IPS-18a (cell line): ENCODE measurements around the gene ZFHX3.

Experiments used
- H3K27ac ChIP-seq: one replicate; pipeline ENCODE4 v1.5.1; 2013; ENCODE audit warnings: low read length
- H3K27me3 ChIP-seq: one replicate; pipeline ENCODE4 v1.6.1; 2013; ENCODE audit warnings: mild to moderate bottlenecking, low read length; ENCODE audit not compliant: control insufficient read depth, insufficient read depth
- H3K36me3 ChIP-seq: one replicate; pipeline ENCODE4 v1.6.1; 2013; ENCODE audit warnings: low read depth, low read length; ENCODE audit not compliant: control insufficient read depth
- H3K4me1 ChIP-seq: one replicate; pipeline ENCODE4 v1.6.1; 2013; ENCODE audit warnings: low read depth, low read length; ENCODE audit not compliant: control insufficient read depth
- H3K4me3 ChIP-seq: one replicate; pipeline ENCODE4 v1.5.1; 2013; ENCODE audit warnings: low read length
- H3K9ac ChIP-seq: one replicate; pipeline ENCODE4 v1.6.1; 2013; ENCODE audit warnings: mild to moderate bottlenecking, low read length, moderate library complexity
- H3K9me3 ChIP-seq: one replicate; pipeline ENCODE4 v1.6.1; 2013; ENCODE audit warnings: low read depth, low read length; ENCODE audit not compliant: control insufficient read depth

Gene ZFHX3

DNA sequence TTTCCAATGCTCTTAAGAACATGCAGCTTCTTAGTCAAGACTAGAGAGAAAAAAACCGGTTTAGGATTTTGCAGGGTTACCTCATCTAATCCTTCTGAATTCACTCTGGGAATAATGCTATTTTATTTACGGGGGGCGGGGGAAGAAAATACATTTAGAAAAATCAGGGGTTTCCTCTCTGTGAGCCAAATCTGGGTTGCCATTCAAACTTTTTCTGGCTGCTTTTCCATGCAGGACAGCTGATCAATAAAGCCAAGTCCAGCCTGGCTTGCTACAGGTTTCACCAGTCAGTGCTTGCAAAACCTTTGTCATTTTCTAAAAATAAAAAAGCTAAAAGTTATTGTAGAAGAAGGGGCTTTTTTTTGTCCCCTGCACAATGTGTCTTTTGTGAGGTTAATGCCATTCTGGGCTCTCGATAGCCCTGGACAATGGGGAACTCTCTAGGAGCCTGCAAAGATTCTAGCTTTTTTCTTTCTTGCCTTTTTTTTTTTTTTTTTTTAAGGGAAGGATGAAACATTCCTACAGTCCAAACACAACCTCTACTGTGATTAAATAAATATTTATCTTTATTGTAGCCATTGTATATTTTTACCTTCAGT lies 13.1 kb upstream of the ZFHX3 start:
- H3K27me3 ChIP-seq, result peaks cover 87% of the 10 kb centered on the region
- peak overlapping the region; percentile 18 for H3K4me3 ChIP-seq
- no peaks in the 10 kb centered on the region for H3K36me3 ChIP-seq
- no peak overlapping the region for H3K27ac ChIP-seq
- no peaks in the 10 kb centered on the region for H3K9me3 ChIP-seq
- H3K9ac ChIP-seq, result no peak overlapping the region
- H3K4me1 ChIP-seq, result peaks cover 58% of the 10 kb centered on the region

DNA sequence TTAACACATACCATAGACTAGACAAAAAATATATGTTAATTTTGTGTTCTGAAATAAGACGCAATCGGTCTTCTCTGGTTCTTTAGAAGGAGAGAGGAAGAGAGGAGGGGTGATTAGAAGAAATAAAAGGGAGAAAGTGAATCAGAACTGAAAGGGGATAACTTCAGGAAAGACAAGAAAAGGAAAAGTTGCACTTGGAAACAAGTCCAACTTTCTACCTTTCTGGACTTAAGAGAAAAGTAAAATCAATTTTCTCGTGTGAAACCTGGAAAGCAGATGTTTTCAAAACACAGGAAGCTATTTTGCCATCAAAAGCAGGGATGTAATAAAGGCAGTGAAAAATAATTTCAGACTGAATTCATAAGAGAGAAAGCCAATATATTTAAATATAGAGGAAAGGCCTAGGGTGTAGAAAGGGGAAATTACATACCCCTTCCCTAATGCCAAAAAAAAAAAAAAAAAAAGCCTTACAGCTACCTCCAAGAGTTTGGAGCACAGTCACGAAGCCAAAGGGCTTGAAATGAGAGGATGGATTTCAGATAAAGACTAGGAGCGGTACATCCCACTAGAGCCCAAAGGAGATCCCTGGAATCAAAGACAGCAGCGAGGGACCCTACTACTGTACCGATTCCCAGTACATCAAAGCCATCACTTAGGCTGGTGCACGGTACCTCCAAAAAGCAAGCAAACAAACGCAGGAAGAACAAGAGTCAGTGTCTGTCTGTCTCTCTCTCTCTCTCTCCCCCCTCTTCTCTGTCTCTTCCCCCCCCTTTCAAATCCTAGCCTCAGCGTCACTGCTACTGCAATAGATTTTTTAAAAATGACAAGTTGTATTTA lies 12.1 kb upstream of the ZFHX3 start:
- Histone ChIP-seq H3K9ac (no peak overlapping the region), H3K4me1 (peaks cover 60% of the 10 kb centered on the region), H3K27me3 (peaks cover 87% of the 10 kb centered on the region), H3K27ac (no peak overlapping the region), H3K4me3 (peak overlapping the region; percentile 18), H3K36me3 (no peaks in the 10 kb centered on the region), H3K9me3 (no peaks in the 10 kb centered on the region)

DNA sequence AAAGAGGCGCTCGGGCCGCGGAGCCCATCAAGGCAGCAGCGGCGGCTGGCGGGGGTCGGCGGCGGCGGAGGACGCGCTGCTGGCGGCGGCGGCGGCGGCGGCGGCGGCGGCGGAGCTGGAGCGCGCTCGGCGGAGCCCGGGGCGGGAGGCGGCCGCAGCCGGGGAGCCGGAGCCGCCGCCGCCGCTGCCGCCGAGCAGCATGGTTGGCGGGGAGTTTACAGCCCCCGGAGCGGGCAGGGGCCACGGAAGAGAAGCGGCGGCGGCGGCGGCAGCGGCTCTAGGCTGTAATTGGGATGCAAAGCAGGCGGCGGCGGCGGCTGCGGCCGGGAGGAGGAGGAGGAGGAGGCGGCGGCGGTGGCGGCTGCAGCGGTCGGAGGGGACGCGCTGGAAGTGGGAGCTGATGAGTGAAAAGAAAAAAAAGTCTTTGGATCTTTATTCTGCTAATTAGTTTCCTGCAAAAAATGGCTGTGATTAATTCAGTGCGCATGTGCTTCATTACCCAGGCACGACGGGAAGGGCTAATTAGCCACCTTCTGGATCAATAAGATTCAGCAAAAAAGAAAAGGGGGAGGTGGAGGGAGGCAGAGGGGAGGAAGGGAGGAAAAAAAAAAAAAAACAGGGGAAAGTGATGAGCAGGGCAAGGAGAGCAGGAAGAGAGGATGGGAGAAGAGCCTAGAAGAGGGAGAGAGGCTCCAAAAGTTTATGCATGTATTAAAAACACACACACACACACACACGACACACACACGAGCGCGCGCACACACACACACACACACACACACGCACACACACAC lies 10.9 kb upstream of the ZFHX3 start:
- Histone ChIP-seq H3K27me3 (peaks cover 87% of the 10 kb centered on the region), H3K36me3 (no peaks in the 10 kb centered on the region), H3K9me3 (no peaks in the 10 kb centered on the region), H3K9ac (no peak overlapping the region), H3K4me3 (peak overlapping the region; percentile 51), H3K4me1 (peaks cover 63% of the 10 kb centered on the region), H3K27ac (no peak overlapping the region)

DNA sequence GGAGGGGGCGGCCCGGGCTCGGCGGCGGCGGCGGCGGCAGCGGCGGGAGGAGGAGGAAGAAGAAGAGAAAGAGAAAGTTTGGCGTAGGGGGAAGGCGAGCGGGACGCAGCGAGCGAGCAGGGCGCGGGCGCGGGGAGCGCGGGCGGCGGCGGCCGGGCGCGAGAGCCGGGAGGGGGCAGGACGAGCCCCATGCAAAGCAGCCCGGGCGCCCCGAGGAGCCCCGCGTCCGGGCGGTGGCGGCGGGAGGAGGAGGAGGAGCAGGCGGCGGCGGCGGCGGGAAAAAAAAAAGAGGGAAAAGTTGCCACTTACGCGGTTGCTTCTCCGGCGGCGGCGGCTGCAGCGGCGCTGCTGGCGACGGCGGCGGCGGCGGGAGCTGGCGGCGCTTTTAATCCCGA lies 10.3 kb upstream of the ZFHX3 start:
- H3K27ac ChIP-seq, result no peak overlapping the region
- H3K27me3 ChIP-seq, result peaks cover 87% of the 10 kb centered on the region
- H3K4me3 ChIP-seq, result no peak overlapping the region
- no peaks in the 10 kb centered on the region for H3K9me3 ChIP-seq
- no peak overlapping the region for H3K9ac ChIP-seq
- H3K36me3 ChIP-seq, result no peaks in the 10 kb centered on the region
- H3K4me1 ChIP-seq, result peaks cover 67% of the 10 kb centered on the region

DNA sequence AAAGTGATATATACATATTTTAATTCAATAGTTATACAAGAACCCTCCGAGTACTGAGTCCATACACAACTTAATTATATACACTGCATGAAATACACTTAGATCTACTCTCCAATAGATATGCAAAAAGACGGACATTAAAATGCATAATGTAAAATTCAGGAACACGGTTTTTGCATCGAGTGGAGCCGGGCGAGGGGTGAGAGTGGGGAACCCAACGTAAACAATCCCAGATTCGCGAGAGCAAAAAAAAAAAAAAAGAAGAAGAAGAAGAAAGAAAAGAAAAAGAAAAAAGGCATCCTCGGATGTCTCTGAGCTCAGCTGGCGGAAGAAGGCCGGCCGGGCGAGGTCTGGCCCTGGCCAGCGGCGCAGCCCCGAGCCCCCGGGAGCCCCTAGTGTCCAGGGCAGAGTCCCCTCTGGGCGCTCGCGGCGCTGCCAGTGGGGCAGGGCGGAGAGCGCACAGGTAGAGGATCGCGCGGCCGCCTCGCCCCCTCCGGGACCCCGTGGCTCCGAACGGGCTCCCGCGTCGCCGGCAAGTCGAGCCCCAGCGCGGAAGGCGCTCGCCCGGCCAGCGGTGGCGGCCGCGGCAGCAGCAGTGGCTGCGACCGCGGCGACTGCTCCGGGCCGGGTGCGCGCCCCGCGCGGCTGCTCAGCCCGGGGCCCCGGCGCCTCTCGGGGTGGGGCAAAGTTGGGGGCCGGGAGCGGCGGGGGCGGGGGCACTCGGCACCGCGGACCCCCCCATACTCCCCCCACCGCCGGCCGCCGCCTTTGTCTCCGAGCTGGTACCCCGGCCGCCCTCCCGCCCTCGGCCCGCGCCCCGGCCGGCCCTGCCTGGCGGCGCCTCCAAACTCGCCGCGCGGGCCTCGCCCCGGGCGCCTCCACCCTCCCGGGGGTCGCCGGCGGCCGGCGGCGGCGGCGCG lies 9.6 kb upstream of the ZFHX3 start:
- Histone ChIP-seq H3K9me3 (no peaks in the 10 kb centered on the region), H3K36me3 (no peaks in the 10 kb centered on the region), H3K4me1 (peaks cover 70% of the 10 kb centered on the region), H3K27ac (no peak overlapping the region), H3K4me3 (peak overlapping the region; percentile 52), H3K27me3 (peaks cover 87% of the 10 kb centered on the region), H3K9ac (no peak overlapping the region)

DNA sequence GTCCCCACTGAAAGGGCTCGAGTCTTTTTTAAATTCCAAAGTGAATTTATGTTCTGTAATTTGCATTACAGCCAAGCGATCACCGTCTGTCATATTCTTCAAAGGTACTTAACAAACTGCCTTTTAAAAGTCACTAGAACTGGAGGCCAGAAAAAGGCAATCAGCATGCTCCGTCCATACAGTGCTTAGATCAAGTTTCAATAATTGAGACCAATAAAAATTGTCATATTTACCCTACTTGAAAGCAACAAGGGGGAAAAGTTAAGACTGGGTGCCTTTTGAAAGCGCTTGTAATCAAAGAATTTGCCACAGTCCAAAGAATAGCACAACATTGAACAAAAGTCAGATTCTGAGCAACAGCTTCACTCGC lies 9.0 kb upstream of the ZFHX3 start:
- Histone ChIP-seq H3K4me3 (peak overlapping the region; percentile 52), H3K27ac (no peak overlapping the region), H3K27me3 (peaks cover 87% of the 10 kb centered on the region), H3K4me1 (peaks cover 67% of the 10 kb centered on the region), H3K9me3 (no peaks in the 10 kb centered on the region), H3K9ac (no peak overlapping the region), H3K36me3 (no peaks in the 10 kb centered on the region)

DNA sequence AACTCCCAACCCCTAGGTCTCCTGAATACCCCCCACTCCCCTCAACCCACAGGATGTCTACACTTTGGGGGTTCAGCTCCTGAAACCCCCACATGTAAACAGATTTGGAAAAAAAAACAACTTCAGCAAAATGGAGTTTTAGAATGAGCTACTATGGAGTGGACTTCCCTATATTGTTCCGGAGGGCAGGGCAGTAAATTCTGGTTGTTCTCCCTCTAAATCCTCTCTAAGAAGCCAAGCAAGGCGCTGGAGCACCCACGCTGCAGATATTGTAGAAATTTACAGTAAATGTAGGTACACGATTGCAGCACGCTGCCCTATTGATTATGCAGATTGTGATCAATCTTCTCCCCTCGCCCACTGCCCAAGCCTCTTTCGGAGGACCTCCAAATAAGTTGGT lies 8.5 kb upstream of the ZFHX3 start:
- H3K9ac ChIP-seq, result no peak overlapping the region
- peaks cover 87% of the 10 kb centered on the region for H3K27me3 ChIP-seq
- H3K9me3 ChIP-seq, result no peaks in the 10 kb centered on the region
- peaks cover 63% of the 10 kb centered on the region for H3K4me1 ChIP-seq
- no peak overlapping the region for H3K27ac ChIP-seq
- H3K4me3 ChIP-seq, result peak overlapping the region; percentile 52
- no peaks in the 10 kb centered on the region for H3K36me3 ChIP-seq

DNA sequence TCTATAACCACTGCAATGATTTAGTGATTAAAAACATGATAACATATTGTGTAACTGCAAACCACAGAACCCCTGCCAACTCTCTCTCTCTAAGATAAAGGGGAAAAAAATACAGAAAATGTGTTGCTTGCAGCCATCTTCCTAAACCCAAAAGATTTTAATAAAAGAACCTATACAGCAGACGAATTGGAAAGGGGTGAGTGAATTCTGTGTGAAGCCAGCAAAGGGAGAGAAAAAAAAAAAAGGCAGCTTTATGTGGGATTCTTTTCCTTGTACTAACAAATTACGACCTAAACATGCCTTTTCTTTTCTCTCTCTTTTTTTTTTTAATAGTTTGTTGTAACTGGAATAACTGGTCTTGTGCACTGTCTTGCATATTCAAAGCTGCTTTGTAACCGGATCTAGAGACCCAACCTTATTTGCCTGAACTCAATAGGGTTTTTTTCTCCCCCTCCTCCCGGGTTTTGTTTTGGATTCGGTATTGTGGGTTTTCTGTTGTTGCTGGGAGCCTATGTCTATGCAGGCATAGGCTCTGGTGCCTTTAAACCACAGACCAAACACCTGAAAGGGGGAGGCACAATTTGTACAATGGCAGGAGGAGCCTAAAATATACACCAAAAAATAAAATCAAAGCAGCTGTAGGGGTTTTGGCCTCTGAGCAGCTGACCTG lies 7.0 kb upstream of the ZFHX3 start:
- no peak overlapping the region for H3K27ac ChIP-seq
- no peaks in the 10 kb centered on the region for H3K36me3 ChIP-seq
- peaks cover 87% of the 10 kb centered on the region for H3K27me3 ChIP-seq
- H3K4me3 ChIP-seq, result peak overlapping the region; percentile 42
- no peaks in the 10 kb centered on the region for H3K9me3 ChIP-seq
- peaks cover 48% of the 10 kb centered on the region for H3K4me1 ChIP-seq
- no peak overlapping the region for H3K9ac ChIP-seq

DNA sequence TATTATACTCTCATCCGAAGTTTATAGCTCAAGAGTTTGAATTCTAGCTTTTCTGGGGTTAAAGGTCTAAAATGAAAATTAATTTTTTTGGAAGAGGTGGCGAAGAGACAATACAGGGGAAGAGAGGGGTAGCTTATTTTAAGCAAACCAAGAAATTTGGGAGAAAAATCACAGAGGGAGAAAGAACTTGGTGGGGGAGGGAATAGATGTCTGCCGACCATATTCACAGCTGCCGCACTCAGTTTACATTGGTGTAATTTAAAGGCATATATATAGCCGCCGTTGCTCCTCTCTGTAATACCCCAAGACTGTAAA lies 6.5 kb upstream of the ZFHX3 start:
- H3K27me3 ChIP-seq, result peaks cover 87% of the 10 kb centered on the region
- H3K4me3 ChIP-seq, result peak overlapping the region; percentile 42
- H3K36me3 ChIP-seq, result no peaks in the 10 kb centered on the region
- H3K27ac ChIP-seq, result no peak overlapping the region
- no peaks in the 10 kb centered on the region for H3K9me3 ChIP-seq
- H3K4me1 ChIP-seq, result peaks cover 43% of the 10 kb centered on the region
- H3K9ac ChIP-seq, result no peak overlapping the region

DNA sequence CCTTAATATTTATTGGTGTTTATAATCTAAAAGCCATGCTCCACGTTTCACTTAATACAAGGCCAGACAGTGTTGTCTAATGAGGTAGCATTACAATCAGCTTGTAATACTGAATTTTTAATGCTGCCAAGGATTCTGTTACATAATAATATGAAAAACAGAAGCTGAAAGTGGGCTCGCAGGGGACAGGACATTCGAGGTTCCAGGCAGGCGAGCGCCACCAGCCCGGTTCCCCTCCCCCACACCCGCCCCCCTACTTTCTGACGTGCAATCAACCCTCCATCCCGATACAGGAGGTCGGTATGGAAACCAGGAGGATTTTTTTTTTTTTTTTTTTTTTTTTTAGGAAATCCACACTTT lies 6.2 kb upstream of the ZFHX3 start:
- Histone ChIP-seq H3K4me3 (peak overlapping the region; percentile 42), H3K9ac (no peak overlapping the region), H3K27me3 (peaks cover 87% of the 10 kb centered on the region), H3K9me3 (no peaks in the 10 kb centered on the region), H3K4me1 (peaks cover 43% of the 10 kb centered on the region), H3K27ac (no peak overlapping the region), H3K36me3 (no peaks in the 10 kb centered on the region)
